CD14-positive monocyte (primary cell): Measurements from ENCODE around the gene MTA1. TPM values are rescaled to one million over a fixed set of nuclear protein-coding genes. Genes with fewer than 3 reads are reported as not detected.

Source experiments
- DNase-seq, 3 donors: peaks; one replicate each; pipeline ENCODE4 v3.0.0-alpha.2; 2011 to 2022
- H2AFZ ChIP-seq: 2 replicates; pipeline ENCODE4 v1.6.0; 2012; ENCODE audit warnings: mild to moderate bottlenecking, low read depth, low read length, inconsistent platforms; ENCODE audit not compliant: insufficient read depth, poor library complexity, severe bottlenecking
- H3K27ac ChIP-seq, 2 donors: 1 replicate in 1 of 2; 2 replicates in 1 of 2; pipeline ENCODE4 v1.5.1; 2012 to 2013; ENCODE audit warnings: low read length in 2 of 2, control low read depth in 1 of 2, inconsistent platforms in 1 of 2, low read depth in 1 of 2, mild to moderate bottlenecking in 1 of 2
- H3K27me3 ChIP-seq, 2 donors: one replicate each; pipeline versions ENCODE4 v1.6.0 to v1.6.1; 2011 to 2013; ENCODE audit warnings: low read length in 2 of 2; ENCODE audit not compliant: control insufficient read depth in 2 of 2, insufficient read depth in 2 of 2
- H3K36me3 ChIP-seq, 2 donors: replicated peaks in 1 of 2; 1 replicate in 1 of 2; 2 replicates in 1 of 2; pipeline versions ENCODE4 v1.5.1 to v1.6.1; 2012 to 2013; ENCODE audit warnings: low read length in 2 of 2, control low read depth in 1 of 2, inconsistent platforms in 1 of 2, mild to moderate bottlenecking in 1 of 2; ENCODE audit not compliant: insufficient read depth in 2 of 2, control insufficient read depth in 1 of 2
- H3K4me1 ChIP-seq, 2 donors: 1 replicate in 1 of 2; 2 replicates in 1 of 2; pipeline versions ENCODE4 v1.5.1 to v1.6.1; 2012 to 2013; ENCODE audit warnings: low read length in 2 of 2, control low read depth in 1 of 2, inconsistent platforms in 1 of 2, mild to moderate bottlenecking in 1 of 2, moderate library complexity in 1 of 2; ENCODE audit not compliant: insufficient read depth in 2 of 2, control insufficient read depth in 1 of 2
- H3K4me2 ChIP-seq: replicated peaks from 2 replicates; pipeline ENCODE3; 2012; ENCODE audit warnings: low read length, moderate library complexity, mild to moderate bottlenecking; ENCODE audit not compliant: poor library complexity, severe bottlenecking; ENCODE audit errors: extremely low read depth
- H3K4me3 ChIP-seq, 3 experiments: fragments of 200-600 bp in 1 of 3; sonication (generic) in 1 of 3; replicated peaks in 1 of 3; 1 replicate in 2 of 3; 2 replicates in 1 of 3; pipeline ENCODE4 v1.5.1; 2011 to 2013; ENCODE audit warnings: low read length in 3 of 3, mild to moderate bottlenecking in 3 of 3, control low read depth in 2 of 3, low read depth in 2 of 3, inconsistent platforms in 1 of 3, moderate library complexity in 1 of 3
- H3K79me2 ChIP-seq: 2 replicates; pipeline ENCODE4 v1.6.0; 2012; ENCODE audit warnings: mild to moderate bottlenecking, control low read depth, inconsistent platforms, low read length, moderate library complexity; ENCODE audit not compliant: insufficient read depth
- H3K9ac ChIP-seq: 2 replicates; pipeline ENCODE4 v1.6.0; 2017; ENCODE audit warnings: low read length, mild to moderate bottlenecking; ENCODE audit not compliant: insufficient read depth, poor library complexity, severe bottlenecking
- H3K9me3 ChIP-seq, 2 donors: replicated peaks in 1 of 2; 1 replicate in 1 of 2; 2 replicates in 1 of 2; pipeline versions ENCODE4 v1.5.1 to v1.6.1; 2012 to 2013; ENCODE audit warnings: low read length in 2 of 2, control low read depth in 1 of 2; ENCODE audit not compliant: control insufficient read depth in 1 of 2, insufficient read depth in 1 of 2
- H4K20me1 ChIP-seq: 2 replicates; pipeline ENCODE4 v1.6.0; 2012; ENCODE audit warnings: mild to moderate bottlenecking, low read length, control low read depth, moderate library complexity; ENCODE audit not compliant: insufficient read depth
- H3K27ac Mint-ChIP-seq, 7 donors: one replicate each; pipeline ENCODE4 v1.8.0; 2020; ENCODE audit warnings: mild to moderate bottlenecking in 7 of 7, mixed read lengths in 7 of 7, moderate library complexity in 6 of 7, inconsistent platforms in 2 of 7
- H3K27me3 Mint-ChIP-seq, 3 donors: one replicate each; pipeline ENCODE4 v1.8.0; 2021 to 2022; ENCODE audit warnings: low read depth in 3 of 3, mild to moderate bottlenecking in 3 of 3, mixed read lengths in 3 of 3, moderate library complexity in 3 of 3, inconsistent platforms in 1 of 3
- H3K36me3 Mint-ChIP-seq, 2 donors: one replicate each; pipeline ENCODE4 v1.8.0; 2020; ENCODE audit warnings: mixed read lengths in 2 of 2, inconsistent platforms in 1 of 2, mild to moderate bottlenecking in 1 of 2
- H3K4me1 Mint-ChIP-seq: one replicate; pipeline ENCODE4 v1.8.0; 2020; ENCODE audit warnings: mild to moderate bottlenecking, mixed read lengths
- H3K4me3 Mint-ChIP-seq, 2 donors: one replicate each; pipeline ENCODE4 v1.8.0; 2020; ENCODE audit warnings: mild to moderate bottlenecking in 2 of 2, mixed read lengths in 2 of 2, moderate library complexity in 1 of 2
- H3K9me3 Mint-ChIP-seq, 7 donors: one replicate each; pipeline ENCODE4 v1.8.0; 2020 to 2022; ENCODE audit warnings: mixed read lengths in 7 of 7, mild to moderate bottlenecking in 6 of 7, moderate library complexity in 6 of 7, inconsistent platforms in 2 of 7
- CTCF ChIP-seq: fragments of 200-600 bp; IDR thresholded peaks from one replicate; pipeline ENCODE4 v1.8.0; 2022; ENCODE audit warnings: antibody characterized with exemption, mild to moderate bottlenecking
- WGBS: methylation state at CpG from one replicate; pipeline ENCODE4 v1.1.5; 2013; ENCODE audit warnings: missing lambda C conversion rate; ENCODE audit not compliant: insufficient coverage; 5-methylcytosine and 5-hydroxymethylcytosine counted together
- intact Hi-C, 2 donors: fragments of 100-400 bp; cut with micrococcal nuclease; formaldehyde crosslinking; loops; one replicate each; pipeline versions ENCODE4 v1.15.0 to v1.15.1; 2023
- polyA plus RNA-seq, 3 donors: library from polyadenylated mRNA; depleted of rRNA in 1 of 3; unstranded in 2 of 3; stranded (reverse) in 1 of 3; fragments of 300-500 nt in 2 of 3; fragments of >200 nt in 1 of 3; fragmentation: Illumina TruSeq in 2 of 3; gene quantifications; 1 replicate in 2 of 3; 2 replicates in 1 of 3; pipeline ENCODE4 v1.2.3, GENCODE V29; 2012 to 2021

MTA1 gene
- polyA plus RNA-seq, 3 donors: 0.91 to 102 (median 2.0) TPM

- peaks cover 0 to 2% (median 0%) of the 10 kb centered on the region in 3 donors for H3K27me3 Mint-ChIP-seq
- peaks cover 15 to 31% of the 10 kb centered on the region in 2 donors for H3K36me3 Mint-ChIP-seq
- no peak for DNase-seq
- Histone ChIP-seq H3K4me2 (peak overlapping the region; percentile 81), H3K79me2 (peaks cover 19% of the 10 kb centered on the region), H4K20me1 (no peaks in the 10 kb centered on the region), H3K27me3 (no peaks in the 10 kb centered on the region), H2AFZ (peak overlapping the region; percentile 86), H3K4me1 (peaks cover 69 to 78% of the 10 kb centered on the region in 2 donors), H3K9me3 (no peaks in the 10 kb centered on the region), H3K36me3 (peaks cover 7 to 17% of the 10 kb centered on the region in 2 donors), H3K4me3 (peak overlapping the region in 1 of 3 experiments; percentile 86), H3K9ac (peak overlapping the region; percentile 94), H3K27ac (peak overlapping the region; percentile 59 to 93)
- peaks cover 60% of the 10 kb centered on the region for H3K4me1 Mint-ChIP-seq
- H3K27ac Mint-ChIP-seq: peak overlapping the region; percentile 63 to 86 (median 81)
- TF ChIP-seq CTCF: no peak
- WGBS: 91% methylated on average over 11 of the region's 13 CpGs
- intact Hi-C loops: loop anchor here in 1 of 2 donors (5.0 kb wide), 1 partner anchor 95 kb away; the partner anchor contains the start of gene TEDC1
- H3K9me3 Mint-ChIP-seq: peaks cover 0 to 4% (median 0%) of the 10 kb centered on the region in 7 donors
- peak overlapping the region; percentile 51 to 76 for H3K4me3 Mint-ChIP-seq
These were observed 22.2 kb upstream of the MTA1 start for GRCh38 chr14:105397350-105397931.

- H3K9me3 Mint-ChIP-seq: peaks cover 0 to 4% (median 0%) of the 10 kb centered on the region in 7 donors
- H3K36me3 ChIP-seq: peaks cover 7 to 17% of the 10 kb centered on the region in 2 donors
- intact Hi-C loops: loop anchor here (2.0 to 5.0 kb wide), 2 partner anchors 83 to 94 kb away; partner anchors contain the start of gene TEDC1 (in 1 of the 2)
- H3K4me1 Mint-ChIP-seq: peaks cover 57% of the 10 kb centered on the region
- peaks cover 0 to 2% (median 0%) of the 10 kb centered on the region in 3 donors for H3K27me3 Mint-ChIP-seq
- under 1% methylated on average over 74 of the region's 77 CpGs for WGBS
- no peaks in the 10 kb centered on the region for H4K20me1 ChIP-seq
- H3K79me2 ChIP-seq: peaks cover 19% of the 10 kb centered on the region
- peak within 1 kb of the TSS; percentile 86 for H2AFZ ChIP-seq
- peak; percentile 34 for TF ChIP-seq CTCF
- H3K27ac Mint-ChIP-seq: peak within 1 kb of the TSS; percentile 82 to 95 (median 89)
- peak within 1 kb of the TSS; percentile 81 for H3K4me2 ChIP-seq
- peak within 1 kb of the TSS; percentile 94 for H3K9ac ChIP-seq
- peak within 1 kb of the TSS; percentile 59 to 93 for H3K27ac ChIP-seq
- H3K4me1 ChIP-seq: peaks cover 65 to 76% of the 10 kb centered on the region in 2 donors
- H3K9me3 ChIP-seq: no peaks in the 10 kb centered on the region
- peak within 1 kb of the TSS; percentile 58 to 86 (median 84) for H3K4me3 ChIP-seq
- peaks cover 15 to 25% of the 10 kb centered on the region in 2 donors for H3K36me3 Mint-ChIP-seq
- DNase-seq: peak; percentile 67 to 72 (median 71)
- no peaks in the 10 kb centered on the region for H3K27me3 ChIP-seq
- peak within 1 kb of the TSS; percentile 81 to 92 for H3K4me3 Mint-ChIP-seq
These were observed 21.4 kb upstream of the MTA1 start, which contains the start of gene TEX22 for GRCh38 chr14:105398044-105398725. Gene TEX22, plus strand, starts transcription at chr14:105398538. Its CDS starts 803 bp downstream, at chr14:105399341.
